HEK293 (cell line): ENCODE results near the gene NTF4.

Experiments
- BCL11B ChIP-seq: fragments of 450-650 bp; formaldehyde crosslinking; IDR thresholded peaks from 2 replicates; pipeline ENCODE4 v1.5.1; 2016; ENCODE audit warnings: low read depth, missing biosample characterization, missing genetic modification characterization
- GLI4 ChIP-seq: fragments of 450-650 bp; formaldehyde crosslinking; IDR thresholded peaks from 2 replicates; pipeline ENCODE4 v1.5.1; 2016; ENCODE audit warnings: missing biosample characterization, missing genetic modification characterization
- SP7 ChIP-seq: fragments of 450-650 bp; formaldehyde crosslinking; IDR thresholded peaks from 2 replicates; pipeline ENCODE4 v1.5.1; 2016; ENCODE audit warnings: missing biosample characterization, missing genetic modification characterization
- ZEB2 ChIP-seq: fragments of 450-650 bp; formaldehyde crosslinking; IDR thresholded peaks from 2 replicates; pipeline ENCODE4 v1.5.1; 2016; ENCODE audit warnings: missing biosample characterization, missing genetic modification characterization
- ZNF169 ChIP-seq: fragments of 450-650 bp; formaldehyde crosslinking; IDR thresholded peaks from 2 replicates; pipeline ENCODE4 v1.5.1; 2016; ENCODE audit warnings: missing biosample characterization, missing genetic modification characterization
- ZNF174 ChIP-seq: fragments of 450-650 bp; formaldehyde crosslinking; IDR thresholded peaks from 2 replicates; pipeline ENCODE4 v1.5.0; 2017; ENCODE audit warnings: missing biosample characterization, mild to moderate bottlenecking, missing genetic modification characterization
- ZNF239 ChIP-seq: fragments of 450-650 bp; formaldehyde crosslinking; IDR thresholded peaks from 2 replicates; pipeline ENCODE4 v1.5.1; 2016; ENCODE audit warnings: missing biosample characterization, missing genetic modification characterization
- ZNF354C ChIP-seq: fragments of 450-650 bp; formaldehyde crosslinking; IDR thresholded peaks from 2 replicates; pipeline ENCODE4 v1.5.1; 2016; ENCODE audit warnings: missing biosample characterization, missing genetic modification characterization, low read depth, borderline replicate concordance
- ZNF529 ChIP-seq: fragments of 450-650 bp; formaldehyde crosslinking; IDR thresholded peaks from 2 replicates; pipeline ENCODE4 v1.5.1; 2017; ENCODE audit warnings: missing genetic modification characterization, missing biosample characterization; ENCODE audit not compliant: insufficient replicate concordance
- ZNF549 ChIP-seq: fragments of 450-650 bp; IDR thresholded peaks from 2 replicates; pipeline ENCODE4 v1.5.1; 2018; ENCODE audit warnings: missing biosample characterization, missing genetic modification characterization, mild to moderate bottlenecking, inconsistent platforms, moderate library complexity
- ZNF596 ChIP-seq: fragments of 450-650 bp; IDR thresholded peaks from 2 replicates; pipeline ENCODE4 v1.5.0; 2018; ENCODE audit warnings: missing biosample characterization, mild to moderate bottlenecking, missing genetic modification characterization, moderate library complexity
- ZNF768 ChIP-seq: fragments of 450-650 bp; formaldehyde crosslinking; IDR thresholded peaks from 2 replicates; pipeline ENCODE4 v1.5.1; 2018; ENCODE audit warnings: missing biosample characterization, mild to moderate bottlenecking, missing genetic modification characterization
- ZSCAN30 ChIP-seq: fragments of 450-650 bp; IDR thresholded peaks from 2 replicates; pipeline ENCODE4 v1.5.1; 2018; ENCODE audit warnings: missing biosample characterization, mild to moderate bottlenecking, missing genetic modification characterization, moderate library complexity
- TF ChIP-seq, protein P1 (sequence below): fragments of 450-650 bp; formaldehyde crosslinking; IDR thresholded peaks from 2 replicates; pipeline ENCODE4 v1.5.1; 2016; ENCODE audit warnings: missing biosample characterization, missing genetic modification characterization, low read depth
- TF ChIP-seq, protein P2 (sequence below): fragments of 450-650 bp; formaldehyde crosslinking; IDR thresholded peaks from 2 replicates; pipeline ENCODE4 v1.5.1; 2016; ENCODE audit warnings: missing biosample characterization, missing genetic modification characterization
- TF ChIP-seq, protein P3 (sequence below): fragments of 450-650 bp; formaldehyde crosslinking; conservative IDR thresholded peaks from 2 replicates; pipeline ENCODE4 v1.5.1; 2016; ENCODE audit warnings: low read depth, missing biosample characterization, missing genetic modification characterization
- TF ChIP-seq, protein P4 (sequence below): fragments of 450-650 bp; formaldehyde crosslinking; IDR thresholded peaks from 2 replicates; pipeline ENCODE4 v1.5.1; 2016; ENCODE audit warnings: missing biosample characterization, missing genetic modification characterization
- TF ChIP-seq, protein P5 (sequence below): fragments of 450-650 bp; formaldehyde crosslinking; IDR thresholded peaks from 2 replicates; pipeline ENCODE4 v1.5.1; 2016; ENCODE audit warnings: missing biosample characterization, missing genetic modification characterization
- TF ChIP-seq, protein P6 (sequence below): fragments of 450-650 bp; formaldehyde crosslinking; IDR thresholded peaks from 2 replicates; pipeline ENCODE4 v1.5.1; 2016; ENCODE audit warnings: missing biosample characterization, missing genetic modification characterization

The NTF4 gene

DNA sequence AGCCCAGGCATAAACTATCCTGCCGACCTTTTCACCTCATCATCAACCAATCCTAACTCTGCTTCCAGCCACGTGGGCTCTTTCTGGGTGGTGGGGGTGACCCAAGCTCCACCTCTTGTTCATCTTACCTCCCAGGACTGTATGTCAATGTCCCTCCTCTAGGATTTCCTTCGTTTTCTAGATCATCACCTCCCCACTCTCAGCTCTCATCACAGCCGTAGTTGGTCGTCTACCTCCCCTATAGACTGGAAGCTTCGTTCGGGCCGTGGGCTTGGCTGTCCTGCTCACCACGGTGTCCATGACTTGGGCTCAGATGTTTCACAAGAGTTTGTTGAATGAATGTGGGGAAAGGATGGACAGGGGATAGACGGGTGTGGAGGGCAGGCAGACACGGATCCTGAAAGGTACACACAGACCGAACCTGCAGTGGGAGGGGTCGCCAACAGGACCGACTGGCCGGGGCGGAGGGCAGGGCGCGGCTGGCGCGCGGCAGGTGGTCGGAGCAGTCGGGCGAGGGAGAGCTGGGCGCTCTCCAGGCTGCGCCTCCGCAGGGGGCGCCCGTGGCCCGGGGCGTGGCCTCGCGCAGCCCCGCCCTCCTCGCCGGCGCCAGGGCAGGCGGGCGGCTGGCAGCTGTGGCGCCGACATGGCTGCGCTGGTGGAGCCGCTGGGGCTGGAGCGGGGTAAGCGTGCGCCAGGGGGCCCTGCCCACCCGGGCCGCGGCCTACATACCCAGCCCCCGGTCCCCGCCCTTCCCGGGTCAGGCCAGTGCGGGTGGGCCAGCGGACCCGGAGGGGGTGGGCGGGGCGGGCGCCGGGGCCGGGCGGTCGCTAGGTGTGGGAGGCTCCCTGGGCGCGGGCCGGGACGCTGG is 49.4 kb upstream of the NTF4 start, which contains the start of gene LIN7B (continued):
- TF ChIP-seq, protein P1, sequence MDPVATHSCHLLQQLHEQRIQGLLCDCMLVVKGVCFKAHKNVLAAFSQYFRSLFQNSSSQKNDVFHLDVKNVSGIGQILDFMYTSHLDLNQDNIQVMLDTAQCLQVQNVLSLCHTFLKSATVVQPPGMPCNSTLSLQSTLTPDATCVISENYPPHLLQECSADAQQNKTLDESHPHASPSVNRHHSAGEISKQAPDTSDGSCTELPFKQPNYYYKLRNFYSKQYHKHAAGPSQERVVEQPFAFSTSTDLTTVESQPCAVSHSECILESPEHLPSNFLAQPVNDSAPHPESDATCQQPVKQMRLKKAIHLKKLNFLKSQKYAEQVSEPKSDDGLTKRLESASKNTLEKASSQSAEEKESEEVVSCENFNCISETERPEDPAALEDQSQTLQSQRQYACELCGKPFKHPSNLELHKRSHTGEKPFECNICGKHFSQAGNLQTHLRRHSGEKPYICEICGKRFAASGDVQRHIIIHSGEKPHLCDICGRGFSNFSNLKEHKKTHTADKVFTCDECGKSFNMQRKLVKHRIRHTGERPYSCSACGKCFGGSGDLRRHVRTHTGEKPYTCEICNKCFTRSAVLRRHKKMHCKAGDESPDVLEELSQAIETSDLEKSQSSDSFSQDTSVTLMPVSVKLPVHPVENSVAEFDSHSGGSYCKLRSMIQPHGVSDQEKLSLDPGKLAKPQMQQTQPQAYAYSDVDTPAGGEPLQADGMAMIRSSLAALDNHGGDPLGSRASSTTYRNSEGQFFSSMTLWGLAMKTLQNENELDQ (tag by site-specific recombination): no peak
- peak; percentile 64 for TF ChIP-seq SP7 (tag by site-specific recombination)
- TF ChIP-seq ZNF354C (tag by site-specific recombination): no peak
- TF ChIP-seq BCL11B (tag by site-specific recombination): peak; percentile 40; the same call in 1 of the 2 replicates
- TF ChIP-seq, protein P2, sequence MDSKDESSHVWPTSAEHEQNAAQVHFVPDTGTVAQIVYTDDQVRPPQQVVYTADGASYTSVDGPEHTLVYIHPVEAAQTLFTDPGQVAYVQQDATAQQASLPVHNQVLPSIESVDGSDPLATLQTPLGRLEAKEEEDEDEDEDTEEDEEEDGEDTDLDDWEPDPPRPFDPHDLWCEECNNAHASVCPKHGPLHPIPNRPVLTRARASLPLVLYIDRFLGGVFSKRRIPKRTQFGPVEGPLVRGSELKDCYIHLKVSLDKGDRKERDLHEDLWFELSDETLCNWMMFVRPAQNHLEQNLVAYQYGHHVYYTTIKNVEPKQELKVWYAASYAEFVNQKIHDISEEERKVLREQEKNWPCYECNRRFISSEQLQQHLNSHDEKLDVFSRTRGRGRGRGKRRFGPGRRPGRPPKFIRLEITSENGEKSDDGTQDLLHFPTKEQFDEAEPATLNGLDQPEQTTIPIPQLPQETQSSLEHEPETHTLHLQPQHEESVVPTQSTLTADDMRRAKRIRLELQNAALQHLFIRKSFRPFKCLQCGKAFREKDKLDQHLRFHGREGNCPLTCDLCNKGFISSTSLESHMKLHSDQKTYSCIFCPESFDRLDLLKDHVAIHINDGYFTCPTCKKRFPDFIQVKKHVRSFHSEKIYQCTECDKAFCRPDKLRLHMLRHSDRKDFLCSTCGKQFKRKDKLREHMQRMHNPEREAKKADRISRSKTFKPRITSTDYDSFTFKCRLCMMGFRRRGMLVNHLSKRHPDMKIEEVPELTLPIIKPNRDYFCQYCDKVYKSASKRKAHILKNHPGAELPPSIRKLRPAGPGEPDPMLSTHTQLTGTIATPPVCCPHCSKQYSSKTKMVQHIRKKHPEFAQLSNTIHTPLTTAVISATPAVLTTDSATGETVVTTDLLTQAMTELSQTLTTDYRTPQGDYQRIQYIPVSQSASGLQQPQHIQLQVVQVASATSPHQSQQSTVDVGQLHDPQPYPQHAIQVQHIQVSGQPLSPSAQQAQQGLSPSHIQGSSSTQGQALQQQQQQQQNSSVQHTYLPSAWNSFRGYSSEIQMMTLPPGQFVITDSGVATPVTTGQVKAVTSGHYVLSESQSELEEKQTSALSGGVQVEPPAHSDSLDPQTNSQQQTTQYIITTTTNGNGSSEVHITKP (tag by site-specific recombination): peak; percentile 43; the same call in 1 of the 2 replicates
- TF ChIP-seq ZNF239 (tag by site-specific recombination): no peak
- no peak for TF ChIP-seq ZNF596
- no peak for TF ChIP-seq ZNF768 (tag by site-specific recombination)
- peak; percentile 62 for TF ChIP-seq ZEB2
- TF ChIP-seq, protein P3, sequence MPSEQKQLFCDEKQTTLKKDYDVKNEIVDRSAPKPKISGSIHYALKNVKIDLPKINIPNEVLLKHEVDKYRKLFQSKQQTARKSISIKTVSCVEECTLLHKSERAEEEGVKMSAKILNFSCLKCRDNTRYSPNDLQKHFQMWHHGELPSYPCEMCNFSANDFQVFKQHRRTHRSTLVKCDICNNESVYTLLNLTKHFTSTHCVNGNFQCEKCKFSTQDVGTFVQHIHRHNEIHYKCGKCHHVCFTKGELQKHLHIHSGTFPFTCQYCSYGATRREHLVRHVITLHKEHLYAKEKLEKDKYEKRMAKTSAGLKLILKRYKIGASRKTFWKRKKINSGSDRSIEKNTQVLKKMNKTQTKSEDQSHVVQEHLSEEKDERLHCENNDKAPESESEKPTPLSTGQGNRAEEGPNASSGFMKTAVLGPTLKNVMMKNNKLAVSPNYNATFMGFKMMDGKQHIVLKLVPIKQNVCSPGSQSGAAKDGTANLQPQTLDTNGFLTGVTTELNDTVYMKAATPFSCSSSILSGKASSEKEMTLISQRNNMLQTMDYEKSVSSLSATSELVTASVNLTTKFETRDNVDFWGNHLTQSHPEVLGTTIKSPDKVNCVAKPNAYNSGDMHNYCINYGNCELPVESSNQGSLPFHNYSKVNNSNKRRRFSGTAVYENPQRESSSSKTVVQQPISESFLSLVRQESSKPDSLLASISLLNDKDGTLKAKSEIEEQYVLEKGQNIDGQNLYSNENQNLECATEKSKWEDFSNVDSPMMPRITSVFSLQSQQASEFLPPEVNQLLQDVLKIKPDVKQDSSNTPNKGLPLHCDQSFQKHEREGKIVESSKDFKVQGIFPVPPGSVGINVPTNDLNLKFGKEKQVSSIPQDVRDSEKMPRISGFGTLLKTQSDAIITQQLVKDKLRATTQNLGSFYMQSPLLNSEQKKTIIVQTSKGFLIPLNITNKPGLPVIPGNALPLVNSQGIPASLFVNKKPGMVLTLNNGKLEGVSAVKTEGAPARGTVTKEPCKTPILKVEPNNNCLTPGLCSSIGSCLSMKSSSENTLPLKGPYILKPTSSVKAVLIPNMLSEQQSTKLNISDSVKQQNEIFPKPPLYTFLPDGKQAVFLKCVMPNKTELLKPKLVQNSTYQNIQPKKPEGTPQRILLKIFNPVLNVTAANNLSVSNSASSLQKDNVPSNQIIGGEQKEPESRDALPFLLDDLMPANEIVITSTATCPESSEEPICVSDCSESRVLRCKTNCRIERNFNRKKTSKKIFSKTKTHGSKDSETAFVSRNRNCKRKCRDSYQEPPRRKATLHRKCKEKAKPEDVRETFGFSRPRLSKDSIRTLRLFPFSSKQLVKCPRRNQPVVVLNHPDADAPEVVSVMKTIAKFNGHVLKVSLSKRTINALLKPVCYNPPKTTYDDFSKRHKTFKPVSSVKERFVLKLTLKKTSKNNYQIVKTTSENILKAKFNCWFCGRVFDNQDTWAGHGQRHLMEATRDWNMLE: no peak
- 0 out of 2 replicates have a peak, but pooled peaks have one; percentile 52 for TF ChIP-seq ZSCAN30 (tag by site-specific recombination)
- TF ChIP-seq, protein P4, sequence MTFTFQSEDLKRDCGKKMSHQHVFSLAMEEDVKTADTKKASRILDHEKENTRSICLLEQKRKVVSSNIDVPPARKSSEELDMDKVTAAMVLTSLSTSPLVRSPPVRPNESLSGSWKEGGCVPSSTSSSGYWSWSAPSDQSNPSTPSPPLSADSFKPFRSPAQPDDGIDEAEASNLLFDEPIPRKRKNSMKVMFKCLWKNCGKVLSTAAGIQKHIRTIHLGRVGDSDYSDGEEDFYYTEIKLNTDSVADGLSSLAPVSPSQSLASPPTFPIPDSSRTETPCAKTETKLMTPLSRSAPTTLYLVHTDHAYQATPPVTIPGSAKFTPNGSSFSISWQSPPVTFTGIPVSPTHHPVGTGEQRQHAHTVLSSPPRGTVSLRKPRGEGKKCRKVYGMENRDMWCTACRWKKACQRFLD: no peak
- TF ChIP-seq ZNF169 (tag by site-specific recombination): no peak
- TF ChIP-seq ZNF174 (tag by site-specific recombination): no peak
- TF ChIP-seq GLI4 (tag by site-specific recombination): no peak
- TF ChIP-seq ZNF529 (tag by site-specific recombination): no peak
- TF ChIP-seq, protein P5, sequence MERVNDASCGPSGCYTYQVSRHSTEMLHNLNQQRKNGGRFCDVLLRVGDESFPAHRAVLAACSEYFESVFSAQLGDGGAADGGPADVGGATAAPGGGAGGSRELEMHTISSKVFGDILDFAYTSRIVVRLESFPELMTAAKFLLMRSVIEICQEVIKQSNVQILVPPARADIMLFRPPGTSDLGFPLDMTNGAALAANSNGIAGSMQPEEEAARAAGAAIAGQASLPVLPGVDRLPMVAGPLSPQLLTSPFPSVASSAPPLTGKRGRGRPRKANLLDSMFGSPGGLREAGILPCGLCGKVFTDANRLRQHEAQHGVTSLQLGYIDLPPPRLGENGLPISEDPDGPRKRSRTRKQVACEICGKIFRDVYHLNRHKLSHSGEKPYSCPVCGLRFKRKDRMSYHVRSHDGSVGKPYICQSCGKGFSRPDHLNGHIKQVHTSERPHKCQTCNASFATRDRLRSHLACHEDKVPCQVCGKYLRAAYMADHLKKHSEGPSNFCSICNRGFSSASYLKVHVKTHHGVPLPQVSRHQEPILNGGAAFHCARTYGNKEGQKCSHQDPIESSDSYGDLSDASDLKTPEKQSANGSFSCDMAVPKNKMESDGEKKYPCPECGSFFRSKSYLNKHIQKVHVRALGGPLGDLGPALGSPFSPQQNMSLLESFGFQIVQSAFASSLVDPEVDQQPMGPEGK (tag by site-specific recombination): peak; percentile 69
- TF ChIP-seq, protein P6, sequence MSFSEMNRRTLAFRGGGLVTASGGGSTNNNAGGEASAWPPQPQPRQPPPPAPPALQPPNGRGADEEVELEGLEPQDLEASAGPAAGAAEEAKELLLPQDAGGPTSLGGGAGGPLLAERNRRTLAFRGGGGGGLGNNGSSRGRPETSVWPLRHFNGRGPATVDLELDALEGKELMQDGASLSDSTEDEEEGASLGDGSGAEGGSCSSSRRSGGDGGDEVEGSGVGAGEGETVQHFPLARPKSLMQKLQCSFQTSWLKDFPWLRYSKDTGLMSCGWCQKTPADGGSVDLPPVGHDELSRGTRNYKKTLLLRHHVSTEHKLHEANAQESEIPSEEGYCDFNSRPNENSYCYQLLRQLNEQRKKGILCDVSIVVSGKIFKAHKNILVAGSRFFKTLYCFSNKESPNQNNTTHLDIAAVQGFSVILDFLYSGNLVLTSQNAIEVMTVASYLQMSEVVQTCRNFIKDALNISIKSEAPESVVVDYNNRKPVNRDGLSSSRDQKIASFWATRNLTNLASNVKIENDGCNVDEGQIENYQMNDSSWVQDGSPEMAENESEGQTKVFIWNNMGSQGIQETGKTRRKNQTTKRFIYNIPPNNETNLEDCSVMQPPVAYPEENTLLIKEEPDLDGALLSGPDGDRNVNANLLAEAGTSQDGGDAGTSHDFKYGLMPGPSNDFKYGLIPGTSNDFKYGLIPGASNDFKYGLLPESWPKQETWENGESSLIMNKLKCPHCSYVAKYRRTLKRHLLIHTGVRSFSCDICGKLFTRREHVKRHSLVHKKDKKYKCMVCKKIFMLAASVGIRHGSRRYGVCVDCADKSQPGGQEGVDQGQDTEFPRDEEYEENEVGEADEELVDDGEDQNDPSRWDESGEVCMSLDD (tag by site-specific recombination): peak; percentile 65; the same call in 1 of the 2 replicates
- no peak for TF ChIP-seq ZNF549
